Measurements from ENCODE around the gene NUMB.
"Not testable (repeated sequence)": the region's sequence is repeated elsewhere in the genome, so short reads cannot be mapped to it uniquely, and the experiment has no call there.

Gene NUMB

GRCh38 chr14:73463411-73463810 is 5.1 kb upstream of the NUMB start:
- DNase-seq = peak; percentile 87

- no peak for DNase-seq
These were observed 4.5 kb upstream of the NUMB start for GRCh38 chr14:73462815-73463214.

DNA sequence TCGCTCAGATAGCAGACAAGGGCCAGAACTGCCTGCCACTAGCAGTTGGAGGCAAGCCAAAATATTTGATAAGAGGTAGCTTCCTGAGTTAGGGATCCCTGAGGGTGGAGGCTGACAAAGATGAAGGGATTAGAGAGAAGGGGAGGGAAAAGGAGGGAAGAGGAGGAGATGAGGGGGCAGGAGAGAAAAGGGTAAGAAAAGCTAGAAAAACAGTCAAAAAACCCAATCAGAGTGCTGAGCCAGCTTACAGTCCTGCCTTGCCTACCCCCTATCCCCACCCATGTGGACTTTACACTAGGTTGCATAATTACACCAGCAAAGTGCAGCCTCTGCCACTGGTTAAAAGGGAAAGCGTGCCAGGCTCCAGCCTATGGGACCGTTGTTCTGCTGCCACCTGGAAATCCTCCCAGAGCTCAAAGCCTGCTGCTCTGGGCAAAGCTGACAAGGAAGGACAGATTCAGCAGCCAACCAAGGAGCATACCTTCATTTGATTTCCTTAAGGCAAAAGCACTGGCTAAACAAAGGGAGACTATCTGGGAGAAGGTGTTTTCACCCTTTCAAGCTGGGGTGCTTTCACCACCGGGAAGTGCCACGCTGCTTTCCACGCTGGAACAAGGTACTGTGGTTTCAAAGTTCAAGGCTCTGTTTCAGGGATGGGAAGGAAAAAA is 3.8 kb upstream of the NUMB start:
- DNase-seq = peak; percentile 44

DNA sequence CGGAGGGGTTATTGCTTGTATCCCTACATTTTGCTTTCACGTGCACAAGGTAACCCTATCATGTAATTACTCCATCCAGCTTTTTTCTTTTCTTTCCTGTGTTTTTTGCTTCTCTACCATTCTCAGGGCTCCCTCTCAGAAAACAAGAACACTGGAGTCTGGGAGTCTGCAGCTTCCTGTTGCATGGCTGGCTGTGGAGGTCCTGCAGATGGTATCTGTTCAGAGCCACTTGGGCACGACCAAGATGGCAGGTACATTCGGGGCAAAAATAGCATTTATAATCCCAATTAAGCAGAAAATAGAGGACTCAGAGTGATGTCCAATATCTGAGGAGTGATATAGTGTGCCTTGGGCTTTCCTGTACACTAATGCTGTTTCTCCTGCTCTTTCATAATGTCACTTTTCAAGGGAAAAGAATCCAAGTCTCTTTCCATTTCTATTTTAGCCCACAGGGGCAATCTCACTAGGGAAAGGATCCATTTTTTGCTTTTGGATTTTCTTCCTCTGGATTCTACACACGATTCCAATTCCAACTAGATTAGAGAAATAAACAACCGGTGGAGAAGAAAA is 3.2 kb upstream of the NUMB start:
- DNase-seq = no peak

GRCh38 chr14:73460691-73461127 is 2.4 kb upstream of the NUMB start:
- DNase-seq = peak; percentile 58

DNA sequence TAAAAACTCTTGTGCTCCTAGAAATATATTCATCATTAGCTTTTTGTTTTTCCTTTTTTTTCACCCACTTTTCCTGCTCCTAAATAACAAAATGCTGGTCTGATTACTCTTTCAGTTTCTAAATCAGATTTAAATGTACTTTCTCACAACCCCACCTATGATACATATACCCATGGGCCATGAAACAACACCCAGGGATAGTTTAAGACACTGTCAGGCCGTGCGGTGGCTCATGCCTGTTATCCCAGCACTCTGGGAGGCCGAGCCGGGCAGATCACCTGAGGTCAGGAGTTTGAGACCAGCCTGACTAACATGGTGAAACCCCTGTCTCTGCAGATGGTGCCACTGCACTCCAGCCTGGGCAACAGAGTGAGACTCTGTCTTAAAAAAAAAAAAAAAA is 1.6 kb upstream of the NUMB start:
- no peak for DNase-seq

GRCh38 chr14:73457924-73458182 is 493 bp downstream of the NUMB start:
- no peak for DNase-seq

GRCh38 chr14:73457041-73457923 is 1.1 kb downstream of the NUMB start:
- no peak for DNase-seq

DNA sequence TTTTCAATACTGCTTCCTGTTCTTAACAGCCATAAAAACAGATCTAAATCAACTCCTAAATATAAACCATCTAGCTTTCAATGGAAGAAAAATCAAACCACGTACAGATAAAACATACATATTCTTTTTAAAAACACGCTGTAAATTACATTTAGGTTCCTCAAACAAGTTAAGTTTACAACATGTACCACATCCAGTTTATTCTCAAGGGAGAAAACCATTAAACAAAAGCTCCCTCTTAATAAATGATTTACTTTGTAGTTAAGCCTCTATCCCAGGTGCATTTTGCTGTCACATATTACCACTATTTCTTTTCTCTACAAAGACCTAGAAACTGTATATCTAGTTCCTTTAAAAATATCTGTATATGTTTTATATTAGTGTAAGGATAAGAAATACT is 3.1 kb downstream of the NUMB start:
- no peak for DNase-seq

GRCh38 chr14:73452341-73453186 is 5.8 kb downstream of the NUMB start:
- DNase-seq = peak; percentile 94

DNA sequence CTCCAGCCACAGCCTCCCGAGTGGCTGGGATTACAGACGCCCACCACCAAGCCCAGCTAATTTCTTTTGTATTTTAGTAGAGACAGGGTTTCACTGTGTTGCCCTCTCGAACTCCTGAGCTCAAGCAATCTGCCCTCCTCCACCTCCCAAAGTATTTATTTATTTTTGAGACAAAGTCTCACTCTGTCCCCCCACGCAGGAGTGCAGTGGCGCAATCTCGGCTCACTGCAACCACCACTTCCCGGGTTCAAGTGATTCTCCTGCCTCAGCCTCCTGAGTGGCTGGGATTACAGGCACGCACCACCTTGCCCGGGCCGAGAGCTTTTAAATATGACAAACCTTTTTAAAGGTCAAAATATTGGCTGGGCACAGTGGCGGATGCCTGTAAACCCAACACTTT is 14.6 kb downstream of the NUMB start:
- DNase-seq = no peak

GRCh38 chr14:73441286-73441685 is 17.1 kb downstream of the NUMB start:
- DNase-seq = no peak

GRCh38 chr14:73438993-73439392 is 19.4 kb downstream of the NUMB start:
- DNase-seq = no peak

- DNase-seq = no peak
These were observed 21.1 kb downstream of the NUMB start for GRCh38 chr14:73437206-73437605.

DNA sequence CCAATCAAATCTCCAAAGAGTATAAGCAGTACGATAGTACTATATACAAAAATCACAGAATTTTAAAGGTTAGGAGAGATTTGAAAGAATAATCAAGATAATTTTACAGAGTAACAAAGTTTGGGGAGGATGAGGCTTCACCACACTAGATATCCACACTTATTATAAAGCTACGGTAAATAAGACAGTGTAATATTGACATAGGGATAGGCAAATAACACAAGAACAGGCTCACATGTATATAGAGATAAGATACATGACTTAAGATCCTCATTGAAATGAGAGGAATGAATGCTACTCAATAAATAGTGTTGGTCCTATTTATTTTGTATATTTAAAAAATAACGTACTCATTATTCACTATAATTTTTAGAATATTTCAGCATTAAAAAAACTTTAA is 26.2 kb downstream of the NUMB start:
- DNase-seq = no peak

GRCh38 chr14:73428353-73428824 is 30.0 kb downstream of the NUMB start:
- DNase-seq = peak; percentile 10

DNA sequence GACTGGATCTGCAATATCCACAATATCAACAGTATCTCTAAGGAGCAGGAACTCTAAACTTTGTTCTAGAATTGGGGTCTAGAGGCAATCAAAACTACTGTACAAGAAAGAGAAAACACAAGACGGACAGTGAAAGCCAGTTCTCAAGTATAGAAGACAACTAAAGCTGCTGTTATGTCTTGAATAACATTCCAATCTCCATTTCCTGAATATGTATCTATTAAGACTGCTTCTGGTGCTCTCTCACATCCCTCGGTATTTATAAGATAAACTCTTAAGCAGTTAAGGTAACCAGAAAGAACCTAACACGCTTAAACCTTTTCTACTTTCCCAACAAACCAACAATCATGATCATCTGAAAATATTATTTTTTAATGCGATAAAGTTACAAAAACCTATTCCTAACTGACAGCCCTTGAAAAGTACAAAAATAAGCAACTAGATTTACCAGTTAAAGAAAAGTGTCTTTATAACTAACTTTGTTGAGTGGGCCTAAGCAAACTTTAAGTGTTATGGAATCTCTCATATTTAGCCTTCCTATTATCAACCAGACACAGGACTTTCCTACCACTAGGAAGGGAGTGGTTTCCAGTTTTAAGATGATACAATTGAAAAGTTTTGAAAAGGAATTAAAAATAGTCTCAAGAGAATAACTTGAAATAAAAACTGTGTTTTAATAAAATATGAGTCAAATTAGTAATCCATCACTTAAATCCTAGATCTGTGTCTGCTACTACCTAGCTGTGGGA is 30.7 kb downstream of the NUMB start:
- DNase-seq = no peak

DNA sequence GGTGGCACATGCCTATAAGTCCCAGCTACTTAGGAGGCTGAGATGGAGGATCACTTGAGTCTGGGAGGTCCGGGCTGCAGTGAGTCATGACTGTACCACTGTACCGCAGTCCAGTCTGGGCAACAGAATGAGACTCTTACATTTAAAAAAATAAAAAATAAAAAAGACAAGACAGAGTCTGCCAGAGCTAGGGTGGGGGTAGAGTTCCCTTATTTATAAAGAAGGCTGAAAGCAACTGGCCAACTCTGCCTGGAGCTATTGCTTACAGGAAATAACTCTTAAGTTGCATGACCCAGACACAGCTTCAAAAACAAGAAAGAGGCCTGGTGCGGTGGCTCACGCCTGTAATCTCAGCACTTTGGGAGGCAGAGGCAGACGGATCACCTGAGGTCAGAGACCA is 31.5 kb downstream of the NUMB start:
- DNase-seq = peak; percentile 13

DNA sequence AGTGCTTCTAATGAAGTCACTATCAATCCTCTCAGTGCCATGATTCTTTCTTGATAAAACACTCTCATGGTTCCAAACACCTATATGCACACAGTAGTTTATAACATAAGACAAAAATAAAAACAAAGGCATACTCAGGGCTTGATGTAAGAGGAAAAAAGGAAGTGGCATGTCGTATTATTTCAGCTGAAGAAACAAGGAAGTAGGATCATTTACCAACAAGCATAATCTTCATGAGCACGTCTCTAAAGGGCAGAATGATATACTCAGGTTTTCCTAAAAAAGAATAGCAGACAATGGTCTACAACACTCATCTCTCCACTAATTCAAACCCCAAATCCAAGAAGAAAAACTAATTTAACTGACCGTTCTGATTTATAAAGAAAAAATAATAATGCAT is 33.9 kb downstream of the NUMB start:
- DNase-seq = no peak

GRCh38 chr14:73423092-73423491 is 35.3 kb downstream of the NUMB start:
- DNase-seq = not testable (repeated sequence)

DNA sequence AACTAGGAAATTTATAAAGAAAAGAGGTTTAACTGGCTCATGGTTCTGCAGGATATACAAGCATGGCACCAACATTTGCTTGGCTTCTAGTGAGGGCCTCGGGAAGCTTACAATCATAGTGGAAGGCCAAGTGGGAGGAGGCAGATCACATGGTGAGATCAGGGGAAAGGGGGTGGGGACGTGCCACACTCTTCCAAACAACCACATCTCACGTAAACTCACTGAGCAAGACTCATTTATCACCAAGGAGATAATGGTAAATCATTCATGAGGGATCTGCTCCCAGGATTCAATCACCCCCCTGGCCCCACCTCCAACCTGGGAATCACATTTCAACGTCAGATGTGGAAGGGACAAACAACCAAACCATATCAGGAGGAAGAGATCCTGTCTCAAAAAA is 35.8 kb downstream of the NUMB start:
- DNase-seq = no peak

DNA sequence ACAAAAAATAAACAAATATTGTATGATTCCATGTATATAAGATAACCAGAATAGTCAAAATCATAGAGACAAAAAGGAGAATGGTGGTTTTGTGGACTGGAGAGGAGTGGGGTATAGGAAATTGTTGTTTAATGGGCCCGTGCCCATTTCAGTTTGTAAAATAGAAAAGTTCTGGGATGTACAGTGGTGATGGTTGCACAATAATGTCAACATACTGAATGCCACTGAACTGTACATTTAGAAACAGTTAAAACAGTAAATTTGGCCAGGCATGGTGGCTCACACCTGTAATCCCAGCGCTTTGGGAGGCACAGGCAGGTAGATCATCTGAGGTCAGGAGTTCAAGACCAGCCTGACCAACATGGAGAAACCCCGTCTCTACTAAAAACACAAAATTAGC is 40.1 kb downstream of the NUMB start:
- no peak for DNase-seq
